HepG2 (cell line): Measurements from ENCODE around the gene HTR6. TPM values are rescaled to one million over a fixed set of nuclear protein-coding genes. Genes with fewer than 3 reads are reported as not detected.

ENCODE experiments used
- ATAC-seq: fragments of 200-7000 bp; cut with Tn5 transposase; 3 replicates; pipeline ENCODE4 v1.9.1; 2020; ENCODE audit warnings: mild to moderate bottlenecking, moderate library complexity
- BruUV-seq: library from RNA; stranded (reverse); fragments of 400-500 nt; replicated peaks from 2 replicates; lab custom pipeline; 2021; lab: Mats Ljungman, UMichigan
- CTCF ChIA-PET: fragments of 300-600 bp; formaldehyde crosslinking; extraction: SDS; loops from one replicate; lab custom pipeline; 2021; ENCODE audit warnings: low total read pairs, inconsistent platforms, low intra/inter-chr PET ratio; lab: Yijun Ruan, JAX
- POLR2A ChIA-PET: fragments of 350-600 bp; sonication (Branson Sonifier 250); formaldehyde crosslinking; loops from one replicate; lab custom pipeline; 2020; ENCODE audit warnings: antibody characterized with exemption, inconsistent platforms; lab: Yijun Ruan, JAX
- DNase-seq: peaks from one replicate; pipeline ENCODE4 v3.0.0-alpha.2; 2015; ENCODE audit warnings: low spot score
- FAIRE-seq: peaks from 3 replicates; lab custom pipeline; 2011; peaks lifted over from hg19 to GRCh38; lab: Jason Lieb, UNC
- H2AFZ ChIP-seq: one replicate; pipeline ENCODE4 v1.6.1; 2011; ENCODE audit warnings: low read length, inconsistent platforms
- H3K27ac ChIP-seq: fragments of 300-600 bp; 3 replicates; pipeline ENCODE4 v1.8.0; 2011; ENCODE audit warnings: mixed run types, mild to moderate bottlenecking, mixed read lengths, low read length, inconsistent platforms; ENCODE audit not compliant: insufficient read depth; ENCODE audit errors: extremely low read length
- H3K27me3 ChIP-seq, 2 experiments: fragments of 200-600 bp in 1 of 2; 2 replicates in 1 of 2; 3 replicates in 1 of 2; pipeline versions ENCODE4 v1.6.0 to v1.8.0; 2011; ENCODE audit warnings: low read length in 2 of 2, mild to moderate bottlenecking in 2 of 2, moderate library complexity in 2 of 2, inconsistent platforms in 1 of 2; ENCODE audit not compliant: insufficient read depth in 2 of 2, control insufficient read depth in 1 of 2
- H3K36me3 ChIP-seq, 2 experiments: fragments of 200-600 bp in 1 of 2; replicated peaks in 1 of 2; 2 replicates in 1 of 2; 3 replicates in 1 of 2; pipeline versions ENCODE4 v1.5.1 to v1.8.0; 2011; ENCODE audit warnings: low read length in 2 of 2, inconsistent platforms in 1 of 2; ENCODE audit not compliant: insufficient read depth in 2 of 2, control insufficient read depth in 1 of 2
- H3K4me1 ChIP-seq: 2 replicates; pipeline ENCODE4 v1.5.1; 2012; ENCODE audit warnings: low read length, inconsistent platforms; ENCODE audit not compliant: insufficient read depth
- H3K4me2 ChIP-seq: 2 replicates; pipeline ENCODE4 v1.6.0; 2011; ENCODE audit warnings: low read depth, low read length, inconsistent platforms
- H3K4me3 ChIP-seq, 3 experiments: fragments of 200-600 bp in 1 of 3; sonication (generic), shearing (Covaris generic) in 1 of 3; replicated peaks in 1 of 3; 2 replicates each; pipeline ENCODE4 v1.5.1; 2011 to 2016; ENCODE audit warnings: low read length in 3 of 3, inconsistent platforms in 2 of 3, low read depth in 2 of 3, mild to moderate bottlenecking in 2 of 3, control low read depth in 1 of 3, mixed read lengths in 1 of 3; ENCODE audit not compliant: insufficient read depth in 1 of 3
- H3K79me2 ChIP-seq: one replicate; pipeline ENCODE4 v1.6.1; 2011; ENCODE audit warnings: low read length, inconsistent platforms; ENCODE audit not compliant: insufficient read depth
- H3K9ac ChIP-seq: 2 replicates; pipeline ENCODE4 v1.6.0; 2011; ENCODE audit warnings: mild to moderate bottlenecking, low read depth, low read length, inconsistent platforms; ENCODE audit not compliant: insufficient read depth
- H3K9me3 ChIP-seq: 2 replicates; pipeline ENCODE4 v1.5.1; 2012; ENCODE audit warnings: mild to moderate bottlenecking, low read length
- H4K20me1 ChIP-seq: 2 replicates; pipeline ENCODE4 v1.6.0; 2011; ENCODE audit warnings: inconsistent platforms, mild to moderate bottlenecking, low read length, moderate library complexity; ENCODE audit not compliant: insufficient read depth
- ARHGAP35 ChIP-seq: sonication (generic); formaldehyde crosslinking; IDR thresholded peaks from 2 replicates; pipeline ENCODE4 v1.9.0; 2022; ENCODE audit warnings: mild to moderate bottlenecking, inconsistent platforms, moderate library complexity, missing genetic modification reagents, borderline replicate concordance
- ATM ChIP-seq: fragments of 450-650 bp; IDR thresholded peaks from 2 replicates; pipeline ENCODE4 v1.7.1; 2017; ENCODE audit warnings: mild to moderate bottlenecking, borderline replicate concordance
- MAX ChIP-seq: IDR thresholded peaks from 2 replicates; pipeline ENCODE4 v1.6.1; 2012; ENCODE audit warnings: inconsistent platforms
- MTERF4 ChIP-seq: sonication (generic); formaldehyde crosslinking; IDR thresholded peaks from 2 replicates; pipeline ENCODE4 v1.8.0; 2023; ENCODE audit warnings: mild to moderate bottlenecking, missing genetic modification reagents
- NFIC ChIP-seq: IDR thresholded peaks from 2 replicates; pipeline ENCODE4 v1.6.1; 2012; ENCODE audit warnings: mild to moderate bottlenecking, low read length, inconsistent platforms
- PHF20 ChIP-seq: sonication (generic); formaldehyde crosslinking; IDR thresholded peaks from 2 replicates; pipeline ENCODE4 v1.5.0; 2020; ENCODE audit warnings: mild to moderate bottlenecking, missing genetic modification reagents
- RFXAP ChIP-seq: sonication (generic); formaldehyde crosslinking; IDR thresholded peaks from 2 replicates; pipeline ENCODE4 v1.4.0; 2020; ENCODE audit warnings: missing genetic modification reagents, borderline replicate concordance
- SMYD3 ChIP-seq: sonication (generic); formaldehyde crosslinking; IDR thresholded peaks from 2 replicates; pipeline ENCODE4 v1.8.1; 2023; ENCODE audit warnings: mild to moderate bottlenecking, missing genetic modification reagents
- SRSF1 ChIP-seq: fragments of 200-400 bp; formaldehyde crosslinking; optimal IDR thresholded peaks from 2 replicates; pipeline ENCODE3; 2017; ENCODE audit warnings: mild to moderate bottlenecking, low read depth, low read length, moderate library complexity
- ZFY ChIP-seq: sonication (generic); formaldehyde crosslinking; IDR thresholded peaks from 2 replicates; pipeline ENCODE4 v1.4.0; 2020; ENCODE audit warnings: missing genetic modification reagents
- ZHX1 ChIP-seq: sonication (generic); formaldehyde crosslinking; IDR thresholded peaks from 2 replicates; pipeline ENCODE4 v1.8.1; 2022; ENCODE audit warnings: low read depth, mild to moderate bottlenecking, missing genetic modification reagents
- ZNF12 ChIP-seq: sonication (generic); formaldehyde crosslinking; IDR thresholded peaks from 2 replicates; pipeline ENCODE4 v1.5.0; 2020; ENCODE audit warnings: missing genetic modification reagents
- ZNF430 ChIP-seq: sonication (generic); formaldehyde crosslinking; IDR thresholded peaks from 2 replicates; pipeline ENCODE4 v1.9.0; 2021; ENCODE audit warnings: mild to moderate bottlenecking, missing genetic modification reagents
- ZNF530 ChIP-seq: sonication (generic); formaldehyde crosslinking; IDR thresholded peaks from 2 replicates; pipeline ENCODE4 v1.5.0; 2020; ENCODE audit warnings: low read depth, mild to moderate bottlenecking, missing genetic modification reagents
- ZNF737 ChIP-seq: sonication (generic); formaldehyde crosslinking; IDR thresholded peaks from 2 replicates; pipeline ENCODE4 v1.5.0; 2020; ENCODE audit warnings: missing genetic modification reagents, mild to moderate bottlenecking, borderline replicate concordance
- ZNF768 ChIP-seq: sonication (generic); formaldehyde crosslinking; IDR thresholded peaks from 2 replicates; pipeline ENCODE4 v1.4.0; 2020; ENCODE audit warnings: missing genetic modification reagents
- ZSCAN25 ChIP-seq: sonication (generic); formaldehyde crosslinking; IDR thresholded peaks from 2 replicates; pipeline ENCODE4 v1.8.0; 2022; ENCODE audit warnings: mild to moderate bottlenecking, missing genetic modification reagents
- ZZZ3 ChIP-seq: sonication (generic); formaldehyde crosslinking; IDR thresholded peaks from 2 replicates; pipeline ENCODE4 v1.4.0; 2020; ENCODE audit warnings: missing genetic modification reagents, mild to moderate bottlenecking, borderline replicate concordance
- WGBS: methylation state at CpG from one replicate; pipeline ENCODE4 v1.1.6; 2017; ENCODE audit warnings: low lambda C conversion rate; 5-methylcytosine and 5-hydroxymethylcytosine counted together
- in situ Hi-C: cut with HindIII; loops from 2 replicates; pipeline ENCODE4 v1.10.0; 2017; ENCODE audit warnings: low pct_unique_long_range_greater_than_20kb; ENCODE audit not compliant: extremely low pct_ligation_motif_present
- intact Hi-C: fragments of 100-400 bp; cut with micrococcal nuclease; formaldehyde crosslinking; loops from one replicate; pipeline ENCODE4 v1.10.0; 2022; ENCODE audit not compliant: unreplicated experiment
- polyA plus RNA-seq, 8 experiments: library from polyadenylated mRNA; depleted of rRNA in 3 of 8; stranded (reverse) in 7 of 8; unstranded in 1 of 8; fragments of >200 nt; fragmentation: Illumina TruSeq in 4 of 8; extraction: Trizol in 4 of 8; gene quantifications; 2 replicates each; pipeline versions ENCODE4 v1.2.1 to v1.2.3, GENCODE V29; 2011 to 2016; ENCODE audit warnings: low read depth in 4 of 8, missing spikeins in 1 of 8, mixed read lengths in 1 of 8; ENCODE audit not compliant: insufficient read depth in 1 of 8
- total RNA-seq, 5 experiments: library from RNA; depleted of rRNA; stranded (reverse); fragments of >200 nt; fragmentation: Illumina TruSeq; extraction: Trizol; gene quantifications; 2 replicates each; pipeline ENCODE4 v1.2.3, GENCODE V29; 2016; ENCODE audit warnings: low read depth in 1 of 5

Gene HTR6
- total and polyA plus RNA-seq, 2 of the 13 experiments (the other 11 are each of a cell fraction or from before 2014, with no cell fraction given): 0.04 TPM; not detected in 1

GRCh38 chr1:19696820-19697219 is 32.1 kb downstream of the HTR6 start:
- no peaks in the 10 kb centered on the region for H3K9me3 ChIP-seq
- H4K20me1 ChIP-seq: no peaks in the 10 kb centered on the region
- ChIA-PET POLR2A (no interaction called here), CTCF (no interaction called here)
- H3K27ac ChIP-seq: no peak overlapping the region
- intact Hi-C loops (no loop called here), in situ Hi-C loops (no loop called here)
- no peak overlapping the region for H3K4me2 ChIP-seq
- ATAC-seq (no peak), DNase-seq (no peak), FAIRE-seq (no peak)
- H3K4me1 ChIP-seq: no peaks in the 10 kb centered on the region
- BruUV-seq: no TSS peak
- H3K9ac ChIP-seq: no peak overlapping the region
- no peaks in the 10 kb centered on the region for H3K36me3 ChIP-seq
- 90% methylated on average over 8 of the region's 8 CpGs for WGBS
- H3K4me3 ChIP-seq: no peak overlapping the region
- H3K27me3 ChIP-seq: no peaks in the 10 kb centered on the region
- TF ChIP-seq ZNF12 (CRISPR knock-in tag) (no peak), RFXAP (CRISPR knock-in tag) (no peak), ZNF530 (CRISPR knock-in tag) (no peak), ARHGAP35 (CRISPR knock-in tag) (no peak), ZNF768 (CRISPR knock-in tag) (peak; percentile 86), SRSF1 (no peak), ATM (no peak)
- no peak overlapping the region for H2AFZ ChIP-seq
- no peaks in the 10 kb centered on the region for H3K79me2 ChIP-seq

GRCh38 chr1:19698181-19698580 is 33.5 kb downstream of the HTR6 start:
- intact Hi-C loops: no loop called here
- CTCF ChIA-PET: no interaction called here
- H3K27me3 ChIP-seq: no peaks in the 10 kb centered on the region
- ATAC-seq: no peak
- H3K9ac ChIP-seq: no peak overlapping the region
- FAIRE-seq: no peak
- H4K20me1 ChIP-seq: no peaks in the 10 kb centered on the region
- no peak overlapping the region for H2AFZ ChIP-seq
- DNase-seq: no peak
- no peaks in the 10 kb centered on the region for H3K4me1 ChIP-seq
- no peak overlapping the region for H3K4me2 ChIP-seq
- POLR2A ChIA-PET: no interaction called here
- no peak for TF ChIP-seq SMYD3
- no peak for TF ChIP-seq ZHX1 (CRISPR knock-in tag)
- no peak for TF ChIP-seq MAX
- TF ChIP-seq MTERF4 (CRISPR knock-in tag): no peak
- no peak for TF ChIP-seq ZNF430 (CRISPR knock-in tag)
- no peak for TF ChIP-seq ZNF737 (CRISPR knock-in tag)
- TF ChIP-seq NFIC: no peak
- TF ChIP-seq ZFY: no peak
- TF ChIP-seq PHF20 (CRISPR knock-in tag): no peak
- TF ChIP-seq ZSCAN25 (CRISPR knock-in tag): no peak
- no peak for TF ChIP-seq ZZZ3 (CRISPR knock-in tag)
- no peak overlapping the region for H3K27ac ChIP-seq
- H3K36me3 ChIP-seq: no peaks in the 10 kb centered on the region
- H3K4me3 ChIP-seq: no peak overlapping the region
- 65% methylated on average over 4 of the region's 4 CpGs for WGBS
- no TSS peak for BruUV-seq
- H3K79me2 ChIP-seq: no peaks in the 10 kb centered on the region
- in situ Hi-C loops: no loop called here
- H3K9me3 ChIP-seq: no peaks in the 10 kb centered on the region
